ENCODE results near the gene NDUFS6.

The NDUFS6 gene

GRCh38 chr5:1801967-1802295 lies 724 bp downstream of the NDUFS6 start:
- TF ChIP-seq CTCF (IDR thresholded peaks at IDR 0.05; ENCODE audit: low read depth, low read length, missing control alignments) = no peak
- H3K4me3 ChIP-seq (replicated peaks; ENCODE audit: low read depth, low read length) = peak overlapping the region; percentile 92
- no peak for DNase-seq (ENCODE audit: extremely low read depth, low read depth)

- H3K4me3 ChIP-seq (replicated peaks; ENCODE audit: low read depth, low read length) = no peak overlapping the region
- no peak for DNase-seq (ENCODE audit: extremely low read depth, low read depth)
- no peak for TF ChIP-seq CTCF (IDR thresholded peaks at IDR 0.05; ENCODE audit: low read depth, low read length, missing control alignments)
Observed at GRCh38 chr5:1803192-1803591, 2.0 kb downstream of the NDUFS6 start.

GRCh38 chr5:1804001-1804690 lies 2.9 kb downstream of the NDUFS6 start:
- TF ChIP-seq CTCF (IDR thresholded peaks at IDR 0.05; ENCODE audit: low read depth, low read length, missing control alignments) = no peak

GRCh38 chr5:1805326-1805725 lies 4.1 kb downstream of the NDUFS6 start:
- DNase-seq (ENCODE audit: extremely low read depth, low read depth) = no peak
- TF ChIP-seq CTCF (IDR thresholded peaks at IDR 0.05; ENCODE audit: low read depth, low read length, missing control alignments) = no peak
- H3K4me3 ChIP-seq (replicated peaks; ENCODE audit: low read depth, low read length) = no peak overlapping the region

More at GRCh38 chr5:1804001-1804690, 2.9 kb downstream of the NDUFS6 start:
- no peak overlapping the region for H3K4me3 ChIP-seq (replicated peaks; ENCODE audit: low read depth, low read length)
- no peak for DNase-seq (ENCODE audit: extremely low read depth, low read depth)

GRCh38 chr5:1805736-1806135 lies 4.5 kb downstream of the NDUFS6 start:
- no peak for DNase-seq (ENCODE audit: extremely low read depth, low read depth)
- H3K4me3 ChIP-seq (replicated peaks; ENCODE audit: low read depth, low read length) = no peak overlapping the region
- no peak for TF ChIP-seq CTCF (IDR thresholded peaks at IDR 0.05; ENCODE audit: low read depth, low read length, missing control alignments)

GRCh38 chr5:1806199-1806598 lies 5.0 kb downstream of the NDUFS6 start:
- DNase-seq (ENCODE audit: extremely low read depth, low read depth) = no peak
- TF ChIP-seq CTCF (IDR thresholded peaks at IDR 0.05; ENCODE audit: low read depth, low read length, missing control alignments) = no peak
- no peak overlapping the region for H3K4me3 ChIP-seq (replicated peaks; ENCODE audit: low read depth, low read length)

GRCh38 chr5:1806974-1807373 lies 5.8 kb downstream of the NDUFS6 start:
- DNase-seq (ENCODE audit: extremely low read depth, low read depth) = no peak
- H3K4me3 ChIP-seq (replicated peaks; ENCODE audit: low read depth, low read length) = no peak overlapping the region
- TF ChIP-seq CTCF (IDR thresholded peaks at IDR 0.05; ENCODE audit: low read depth, low read length, missing control alignments) = no peak

Data from HFF-Myc (cell line).